GM12872 (cell line): ENCODE data around the gene NRN1.

Experiments used
- TF ChIP-seq, protein P1 (sequence below): IDR thresholded peaks from 3 replicates; pipeline ENCODE4 v1.5.1; 2011; ENCODE audit warnings: low read depth, mild to moderate bottlenecking, low read length, moderate library complexity; ENCODE audit not compliant: insufficient read depth

The NRN1 gene

DNA sequence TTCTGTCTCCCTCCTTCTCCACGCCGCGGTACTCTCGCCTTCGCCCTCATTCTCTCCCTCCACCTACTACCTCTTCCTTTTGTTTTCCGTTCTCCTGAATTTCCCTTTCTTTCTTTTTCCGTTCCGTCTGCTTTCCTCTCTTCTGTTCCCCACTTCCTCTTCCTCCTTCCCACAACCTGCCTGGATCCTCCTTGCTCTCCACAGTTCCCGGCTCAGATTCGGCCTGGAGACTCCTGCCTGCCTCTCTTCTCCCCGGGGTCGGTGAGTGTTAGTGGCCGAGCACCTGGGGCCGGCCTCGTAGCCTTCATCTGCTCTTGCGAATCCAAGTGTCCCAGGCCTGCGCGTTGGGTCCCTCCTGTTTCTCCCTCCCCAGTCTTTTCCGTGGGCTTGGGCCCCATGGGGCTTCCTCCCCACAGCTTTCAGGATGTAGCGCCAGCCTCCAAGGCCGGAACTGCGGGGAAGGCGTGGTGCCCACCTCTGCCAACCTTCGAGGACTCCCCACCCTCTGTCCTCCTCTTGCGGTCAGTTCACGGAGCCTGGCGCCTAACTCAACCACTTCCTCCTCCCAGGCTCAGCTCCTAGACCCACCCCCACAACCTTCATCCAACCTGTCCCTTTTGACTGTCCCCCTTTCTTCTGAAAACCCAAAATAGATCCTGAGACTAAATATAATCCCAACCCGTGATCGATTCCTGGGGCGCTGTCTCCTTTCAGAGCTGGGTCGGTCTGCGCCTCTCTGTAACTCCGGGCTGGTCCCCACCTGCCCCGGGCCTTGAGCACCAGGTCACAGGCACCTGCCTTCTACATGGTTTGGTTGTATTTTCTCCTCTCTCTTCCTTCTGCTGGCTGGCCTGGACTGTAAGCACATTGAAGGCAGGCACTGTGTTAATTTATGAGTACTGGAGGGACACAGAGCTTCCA lies 6.8 kb downstream of the NRN1 start:
- TF ChIP-seq, protein P1, sequence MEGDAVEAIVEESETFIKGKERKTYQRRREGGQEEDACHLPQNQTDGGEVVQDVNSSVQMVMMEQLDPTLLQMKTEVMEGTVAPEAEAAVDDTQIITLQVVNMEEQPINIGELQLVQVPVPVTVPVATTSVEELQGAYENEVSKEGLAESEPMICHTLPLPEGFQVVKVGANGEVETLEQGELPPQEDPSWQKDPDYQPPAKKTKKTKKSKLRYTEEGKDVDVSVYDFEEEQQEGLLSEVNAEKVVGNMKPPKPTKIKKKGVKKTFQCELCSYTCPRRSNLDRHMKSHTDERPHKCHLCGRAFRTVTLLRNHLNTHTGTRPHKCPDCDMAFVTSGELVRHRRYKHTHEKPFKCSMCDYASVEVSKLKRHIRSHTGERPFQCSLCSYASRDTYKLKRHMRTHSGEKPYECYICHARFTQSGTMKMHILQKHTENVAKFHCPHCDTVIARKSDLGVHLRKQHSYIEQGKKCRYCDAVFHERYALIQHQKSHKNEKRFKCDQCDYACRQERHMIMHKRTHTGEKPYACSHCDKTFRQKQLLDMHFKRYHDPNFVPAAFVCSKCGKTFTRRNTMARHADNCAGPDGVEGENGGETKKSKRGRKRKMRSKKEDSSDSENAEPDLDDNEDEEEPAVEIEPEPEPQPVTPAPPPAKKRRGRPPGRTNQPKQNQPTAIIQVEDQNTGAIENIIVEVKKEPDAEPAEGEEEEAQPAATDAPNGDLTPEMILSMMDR, result no peak

DNA sequence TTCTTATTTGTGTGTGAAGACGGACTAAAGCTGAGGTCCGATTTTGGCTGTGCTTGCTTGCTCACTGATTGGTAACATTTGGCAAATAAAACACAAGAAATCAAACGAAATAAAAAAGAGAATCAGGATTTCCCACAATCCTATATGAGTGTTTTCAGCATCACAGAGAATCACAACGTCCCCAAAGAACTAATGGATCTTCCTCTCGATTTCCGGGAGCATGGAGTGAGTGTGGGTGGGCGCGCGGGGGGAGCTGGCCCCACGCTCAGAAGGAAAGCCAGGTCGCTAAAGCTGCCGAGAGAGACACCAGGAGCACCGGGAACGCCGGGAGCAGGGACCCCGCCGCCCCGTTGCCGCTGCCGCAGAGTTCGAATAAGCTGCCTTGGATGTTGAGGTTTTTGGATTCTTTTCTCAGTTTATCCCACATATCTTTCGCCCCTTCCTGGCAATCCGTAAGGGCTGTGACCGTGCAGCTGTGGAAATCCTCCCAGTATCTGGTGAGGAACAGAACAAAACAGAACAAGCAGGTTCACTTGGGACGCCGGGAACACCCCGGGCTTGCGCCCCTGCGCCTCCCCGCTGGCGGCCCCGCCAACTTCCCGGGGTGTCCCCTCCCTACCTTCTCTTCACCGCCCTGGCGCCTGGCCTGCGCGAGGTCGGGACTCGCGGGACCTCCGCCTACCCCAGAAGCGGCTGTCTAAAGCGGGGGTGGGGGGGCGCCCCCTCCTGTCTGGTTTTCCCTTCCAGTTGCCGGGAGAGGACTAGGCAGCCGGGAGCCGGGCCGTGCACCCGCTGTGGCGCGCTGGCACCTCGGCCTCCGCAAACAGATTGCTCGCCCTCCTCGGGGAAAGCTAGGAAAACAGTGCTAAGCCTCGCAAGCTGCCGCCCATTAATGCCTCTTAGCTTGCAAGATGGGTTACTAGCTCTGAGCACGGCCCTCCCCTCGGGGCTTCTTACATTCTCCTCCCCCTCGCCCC lies 7.7 kb downstream of the NRN1 start:
- TF ChIP-seq, protein P1, result no peak

DNA sequence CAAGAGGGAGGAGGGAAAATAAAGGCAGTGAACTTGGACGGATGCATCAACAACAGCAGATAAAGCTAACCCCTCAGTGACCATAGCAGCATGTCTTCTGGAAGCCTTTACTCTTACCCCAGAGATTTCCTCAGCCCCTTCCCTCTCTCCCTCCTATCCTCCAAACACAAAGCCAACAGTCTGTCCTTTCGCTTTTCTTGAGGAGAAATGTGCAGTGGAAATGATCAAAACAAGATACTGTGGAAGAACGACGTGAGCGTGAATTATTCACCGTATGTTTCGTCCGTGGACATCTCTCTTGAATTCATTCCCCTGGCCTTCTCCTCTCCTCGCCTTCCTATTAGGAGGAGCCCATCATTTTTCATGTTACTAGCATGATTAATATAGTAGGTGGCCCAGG lies 8.5 kb downstream of the NRN1 start:
- TF ChIP-seq, protein P1, result no peak

DNA sequence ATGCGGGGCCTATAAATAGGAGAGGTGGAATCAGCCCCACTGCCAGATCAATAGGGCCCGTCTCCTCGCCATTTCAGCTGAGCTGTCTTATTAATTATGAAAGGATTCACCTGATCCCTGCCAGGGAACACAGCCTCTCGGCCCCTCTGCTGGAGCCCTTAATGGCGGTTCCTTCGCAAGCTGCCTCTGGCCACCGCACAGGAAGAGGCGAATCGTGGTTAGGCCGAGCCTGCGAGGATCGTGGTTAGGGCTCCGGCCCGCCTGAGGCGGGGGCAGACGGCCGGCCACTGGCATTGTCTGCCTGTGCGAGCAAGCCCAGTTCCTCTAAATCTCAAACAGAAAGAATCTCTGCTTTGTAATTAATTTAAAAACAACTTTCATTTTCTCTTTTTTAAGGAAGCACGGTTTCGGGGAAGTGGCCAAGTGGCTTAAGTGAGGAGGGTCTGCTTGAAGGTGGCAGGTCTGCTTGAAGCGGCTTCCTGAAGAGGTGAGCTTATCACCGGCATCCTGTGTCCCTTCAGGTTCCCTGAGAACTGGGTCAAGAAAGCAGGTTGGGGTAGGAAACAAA lies 9.2 kb downstream of the NRN1 start:
- TF ChIP-seq, protein P1, result no peak

DNA sequence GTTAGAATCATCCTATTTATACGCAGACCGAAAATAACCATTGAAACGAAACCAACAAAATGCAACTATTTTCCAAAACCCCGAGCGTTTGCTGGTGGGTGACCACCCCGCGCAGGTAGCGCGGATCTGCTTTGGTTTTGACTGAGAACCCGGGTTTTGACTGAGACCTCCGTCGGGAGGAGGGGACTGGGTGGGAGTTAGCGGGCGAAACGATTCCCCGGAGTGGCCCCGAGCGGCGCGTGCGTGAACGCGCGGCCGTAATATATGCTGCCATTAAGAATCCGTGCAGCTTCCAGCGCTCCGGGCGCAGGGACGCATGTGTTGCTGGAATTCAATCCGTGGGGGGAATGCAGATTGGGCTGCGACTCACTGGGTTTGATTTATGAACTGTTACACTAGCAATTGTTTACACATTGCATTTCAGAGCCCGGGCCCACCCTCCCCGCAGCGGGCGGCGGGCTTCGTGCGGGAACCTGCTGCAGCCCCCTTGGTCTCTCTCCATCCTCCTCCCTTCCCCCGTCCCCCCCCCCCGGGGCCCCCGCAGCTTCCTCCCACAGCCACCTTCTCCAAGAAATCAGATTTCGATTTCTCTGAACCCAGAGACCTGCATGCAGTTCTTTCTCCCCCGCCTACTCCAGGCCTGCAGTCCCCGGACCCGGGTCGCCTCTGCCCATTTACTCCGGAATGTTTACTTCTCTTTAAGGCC lies 9.9 kb downstream of the NRN1 start:
- TF ChIP-seq, protein P1, result no peak

DNA sequence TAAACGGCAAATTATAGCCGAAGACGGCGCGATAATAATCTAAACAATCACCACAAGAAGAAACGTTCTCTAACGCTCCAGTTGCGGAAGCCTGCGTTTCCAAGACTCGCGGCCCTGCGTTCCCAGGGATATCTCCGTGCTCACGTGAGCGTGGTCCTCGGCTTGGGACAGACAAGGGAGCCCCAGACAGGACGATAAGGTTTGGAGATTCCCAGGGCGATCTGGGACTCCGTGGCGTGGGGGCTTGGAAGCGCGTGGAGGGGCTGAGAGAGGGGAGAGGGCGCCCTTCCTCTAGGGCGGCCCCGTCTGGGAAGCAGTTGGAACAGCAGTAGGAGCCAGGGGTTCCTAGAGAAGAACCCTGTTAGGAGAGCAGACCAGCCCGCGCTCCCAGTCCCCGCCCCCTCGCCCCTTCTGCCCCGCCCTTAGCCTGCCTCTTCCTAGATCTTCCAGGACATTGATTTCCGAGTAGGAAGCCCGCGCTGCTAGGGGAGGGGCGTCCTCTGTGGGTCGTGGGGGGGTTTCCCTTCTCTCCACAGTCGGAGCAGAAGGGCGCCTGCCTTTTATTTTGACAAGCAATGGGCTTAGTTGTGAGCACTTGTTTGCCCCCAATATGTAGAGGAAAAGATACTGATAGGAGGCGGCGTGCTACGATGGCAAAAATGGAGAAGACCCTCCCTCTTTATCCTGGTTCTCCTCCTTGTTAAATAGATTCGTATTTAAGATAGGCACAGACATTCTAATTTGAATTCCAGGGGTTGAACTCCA lies 10.6 kb downstream of the NRN1 start:
- TF ChIP-seq, protein P1, result no peak
